ENCODE data around the gene RPTOR.
"Not testable (repeated sequence)": the region's sequence is repeated elsewhere in the genome, so short reads cannot be mapped to it uniquely, and the experiment has no call there.

The RPTOR gene

DNA sequence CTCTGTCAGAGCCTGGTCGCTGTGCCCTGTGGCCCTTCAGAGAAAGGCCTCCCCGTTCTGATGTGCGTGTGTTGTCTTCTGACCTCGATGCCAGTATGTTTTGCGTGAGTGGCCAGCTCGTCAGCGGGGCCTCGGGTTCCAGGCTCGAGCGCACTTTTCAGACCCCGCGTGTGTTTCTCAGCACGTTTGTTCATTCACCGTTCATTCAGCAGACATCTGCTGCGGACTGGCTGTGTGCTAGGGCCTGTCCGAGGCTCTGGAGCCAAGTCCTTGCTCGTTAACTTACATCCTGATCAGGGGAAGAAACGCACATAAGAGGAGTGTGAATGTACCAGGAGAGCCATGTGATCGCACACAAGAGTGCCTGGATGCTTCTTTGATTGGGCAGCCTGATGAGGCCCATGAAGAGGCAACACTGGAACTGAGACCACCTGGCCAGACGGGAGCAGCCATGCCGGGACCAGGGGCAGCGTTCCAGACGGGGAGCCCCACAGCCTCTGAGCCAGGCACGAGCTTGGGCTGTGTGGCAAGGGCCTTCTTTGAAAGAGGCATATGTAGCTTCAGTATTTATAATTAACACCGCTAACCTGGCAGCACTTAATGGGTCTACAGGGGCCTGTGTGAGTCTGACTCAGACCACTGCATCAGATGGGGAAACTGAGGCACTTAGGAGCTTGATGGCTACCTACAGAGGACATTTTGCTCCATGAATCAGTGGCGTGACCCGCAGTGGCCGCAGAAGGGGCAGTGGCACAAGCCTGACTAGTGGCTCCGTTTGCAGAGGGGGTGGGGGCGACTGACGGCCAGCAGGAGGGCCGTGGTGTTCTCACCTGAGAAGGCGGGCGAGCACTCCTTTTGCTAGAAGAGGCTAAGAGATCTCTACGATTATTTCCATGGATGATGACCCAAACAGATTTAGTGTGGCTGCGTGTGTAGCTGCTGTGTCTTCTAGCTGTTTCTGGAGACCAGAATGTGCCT lies 259.1 kb downstream of the RPTOR start:
- DNase-seq = no peak

GRCh38 chr17:80804466-80804865 lies 259.8 kb downstream of the RPTOR start:
- no peak for DNase-seq

DNA sequence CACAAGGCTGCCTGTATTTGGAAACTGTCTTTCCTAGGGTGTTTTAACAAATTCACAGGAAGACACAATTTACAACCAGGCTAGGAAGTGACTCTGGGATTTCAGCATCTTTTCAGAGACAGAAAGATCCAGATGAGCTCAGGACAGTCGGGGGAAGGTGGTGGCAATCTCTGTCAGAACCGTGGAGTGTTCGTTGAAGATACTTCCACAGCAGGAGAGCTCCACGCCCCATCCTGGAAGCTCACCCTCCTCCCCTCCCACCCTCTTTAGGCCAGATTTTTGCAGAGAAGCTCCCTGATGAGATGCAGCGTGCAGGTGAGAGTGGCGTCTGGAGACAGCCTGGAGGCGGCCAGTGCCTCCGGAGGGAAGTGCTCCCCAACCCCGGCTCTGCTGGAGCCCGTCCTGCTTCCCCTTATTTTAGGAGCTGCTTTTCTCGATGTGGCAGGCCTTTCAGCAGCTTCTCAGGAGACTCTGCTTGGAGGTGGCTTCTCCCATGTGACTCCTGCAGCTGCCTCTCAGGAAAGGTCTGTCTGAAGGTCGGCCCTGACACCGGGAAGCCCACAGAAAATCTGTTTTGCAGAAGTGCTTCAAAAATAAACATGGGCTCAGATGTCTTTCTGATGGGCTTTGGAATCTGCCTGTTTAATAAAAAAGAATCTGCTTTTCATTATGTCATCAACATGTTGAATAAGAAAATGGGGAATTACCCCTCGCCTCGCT lies 260.6 kb downstream of the RPTOR start:
- DNase-seq = no peak

GRCh38 chr17:80807014-80807413 lies 262.4 kb downstream of the RPTOR start:
- no peak for DNase-seq

- no peak for DNase-seq
Observed at GRCh38 chr17:80807882-80808281, 263.2 kb downstream of the RPTOR start.

DNA sequence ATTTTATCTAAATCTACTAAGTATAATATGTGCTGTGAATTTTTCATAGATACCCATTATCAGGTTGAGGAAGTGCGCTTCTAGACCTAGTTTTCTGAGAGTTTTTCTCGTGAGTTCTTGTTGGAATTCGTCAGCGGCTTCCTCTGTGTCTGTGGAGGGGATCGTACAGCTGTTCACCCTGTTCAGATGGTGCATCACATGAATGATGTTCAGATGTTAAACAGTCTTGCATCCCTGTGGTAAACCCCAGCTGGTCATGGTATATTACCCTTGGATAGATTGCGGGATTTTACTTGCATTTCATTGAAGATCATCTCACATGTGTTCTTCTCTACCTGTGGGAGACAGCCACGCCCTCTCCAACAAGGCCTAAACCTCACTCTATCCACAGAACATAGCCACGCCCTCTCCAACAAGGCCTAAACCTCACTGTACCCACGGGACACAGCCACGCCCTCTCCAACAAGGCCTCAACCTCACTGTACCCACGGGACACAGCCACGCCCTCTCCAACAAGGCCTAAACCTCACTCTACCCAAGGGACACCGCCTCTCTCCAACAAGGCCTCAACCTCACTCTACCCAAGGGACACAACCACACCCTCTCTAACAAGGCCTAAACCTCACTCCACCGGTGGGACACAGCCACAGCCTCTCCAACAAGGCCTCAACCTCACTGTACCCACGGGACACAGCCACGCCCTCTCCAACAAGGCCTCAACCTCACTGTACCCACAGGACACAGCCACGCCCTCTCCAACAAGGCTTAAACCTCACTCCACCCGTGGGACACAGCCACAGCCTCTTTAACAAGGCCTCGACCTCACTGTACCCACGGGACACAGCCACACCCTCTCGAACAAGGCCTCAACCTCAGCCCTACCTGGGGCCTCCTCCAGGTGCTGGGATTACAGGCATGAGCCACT lies 266.8 kb downstream of the RPTOR start:
- DNase-seq = no peak

DNA sequence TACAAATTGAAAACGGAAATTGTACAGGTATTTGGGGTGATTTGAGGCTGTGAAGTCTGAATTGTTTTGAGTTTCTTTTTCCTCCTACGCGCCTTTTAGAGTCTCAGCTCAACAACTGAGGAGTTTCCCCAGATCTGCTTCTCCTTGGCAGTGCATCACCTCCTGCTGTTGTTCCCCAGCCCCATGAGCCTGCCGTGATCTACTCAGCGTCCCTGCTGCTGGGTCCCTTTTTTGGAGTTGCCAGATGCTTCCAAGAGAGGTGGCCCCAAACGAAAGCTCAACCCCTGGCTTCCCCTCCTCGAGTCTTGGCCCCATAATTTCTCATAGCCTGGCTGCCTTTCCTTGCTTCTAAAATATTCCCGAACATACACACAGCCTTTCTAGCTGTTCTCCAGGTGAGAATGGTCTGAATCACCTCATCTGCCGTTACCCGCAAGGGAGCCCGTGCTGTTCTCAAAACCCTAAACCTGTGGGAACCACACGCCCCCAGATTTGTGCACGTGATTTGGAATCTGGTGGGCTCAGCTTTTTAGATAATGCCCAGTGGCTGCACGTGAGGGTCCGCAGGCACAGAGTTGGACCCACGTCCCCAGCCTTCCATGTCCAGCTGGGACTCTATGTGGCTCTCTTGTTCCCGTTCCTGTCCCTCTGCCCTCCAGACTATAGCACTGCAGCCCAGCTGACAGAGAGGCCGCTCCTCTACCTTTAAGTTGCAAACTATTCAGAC lies 267.9 kb downstream of the RPTOR start:
- no peak for DNase-seq

DNA sequence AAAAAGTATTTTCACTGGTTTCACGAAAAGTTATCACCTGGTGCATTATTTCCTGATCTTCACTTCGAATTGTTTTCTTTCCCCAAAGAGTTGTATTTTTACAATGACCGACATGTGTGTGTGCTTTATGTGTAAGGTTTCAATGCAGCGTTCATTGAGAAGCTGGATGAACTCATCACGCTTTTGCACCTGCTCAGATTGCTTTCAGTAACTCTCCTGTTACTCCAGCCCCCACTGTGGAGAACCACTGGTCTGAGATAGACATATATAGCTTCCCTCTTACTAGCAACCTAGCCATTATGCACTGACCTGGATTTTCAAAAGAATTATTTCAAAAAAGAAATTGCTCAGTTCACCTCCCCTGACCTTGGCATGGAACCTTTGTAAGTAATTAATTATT lies 268.7 kb downstream of the RPTOR start:
- no peak for DNase-seq

- no peak for DNase-seq
Observed at GRCh38 chr17:80814491-80814890, 269.9 kb downstream of the RPTOR start.

- no peak for DNase-seq
Observed at GRCh38 chr17:80815151-80815681, 270.6 kb downstream of the RPTOR start.

- DNase-seq = not testable (repeated sequence)
Observed at GRCh38 chr17:80815718-80816117, 271.1 kb downstream of the RPTOR start.

DNA sequence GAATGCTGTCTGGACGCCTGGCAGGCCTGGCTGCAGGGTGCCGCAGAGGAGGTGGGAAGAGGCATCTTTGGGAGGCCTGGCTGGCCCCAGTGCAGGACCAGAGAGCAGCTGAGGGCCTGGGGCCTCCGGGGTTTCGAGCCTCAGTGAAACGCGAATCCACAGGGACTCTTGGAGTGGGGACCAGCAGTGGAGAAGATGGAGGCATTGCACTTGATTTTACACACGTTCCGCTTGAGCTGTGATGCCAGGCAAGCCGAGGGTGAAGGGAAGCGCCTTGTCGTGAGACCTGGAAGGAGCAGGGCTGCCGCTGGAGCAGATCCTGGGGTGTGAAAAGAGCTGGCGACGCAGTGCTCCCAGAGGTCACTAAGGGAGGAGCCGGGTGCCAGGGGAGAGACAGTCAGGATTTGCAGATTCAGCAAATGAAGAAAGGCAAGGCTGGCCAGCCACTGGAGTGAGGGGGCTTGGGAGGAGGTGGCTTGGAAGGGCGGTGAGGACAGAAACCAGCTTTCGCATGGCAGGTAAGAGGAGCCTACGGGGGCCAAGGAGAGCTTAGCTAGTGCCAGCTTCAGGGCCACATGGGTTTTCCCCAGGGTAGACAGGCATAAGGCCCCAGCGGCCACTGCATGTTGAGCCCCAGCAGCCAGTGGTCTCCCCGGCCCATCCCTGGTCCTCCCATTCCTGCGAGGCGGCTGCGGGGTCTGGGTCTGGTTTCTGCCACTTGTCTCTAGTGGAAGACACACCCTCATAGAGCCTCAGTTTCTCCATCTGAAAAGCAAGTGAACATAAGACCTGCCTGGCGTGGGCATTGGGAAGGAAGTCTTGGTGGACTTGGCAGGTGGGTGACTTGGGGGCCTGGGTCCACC lies 271.8 kb downstream of the RPTOR start:
- DNase-seq = no peak

DNA sequence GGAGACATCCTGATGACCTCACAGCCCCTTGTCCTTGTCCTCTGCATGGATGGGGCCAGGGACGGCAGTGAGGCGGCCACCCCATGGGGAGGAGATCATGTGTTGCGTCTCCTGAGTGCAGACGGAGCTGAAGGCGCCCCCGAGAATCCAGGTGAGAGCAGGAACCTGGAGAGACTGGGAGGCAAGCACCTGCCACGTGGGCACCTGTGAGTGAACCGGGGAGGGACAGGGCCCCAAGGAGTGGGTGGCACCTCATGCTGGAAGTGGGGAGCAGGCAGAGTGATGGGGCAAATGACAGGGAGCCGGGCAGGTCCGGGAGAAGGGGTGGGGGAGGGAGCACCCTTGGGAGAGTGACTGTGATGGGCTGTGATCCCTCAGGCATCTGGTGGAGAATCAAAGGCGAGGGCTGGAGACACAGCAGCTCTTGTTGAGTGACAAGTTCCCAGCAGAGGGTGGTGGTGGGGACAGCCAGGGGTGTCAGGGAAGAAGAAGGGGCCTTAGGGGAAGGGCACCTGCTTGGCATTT lies 272.7 kb downstream of the RPTOR start:
- no peak for DNase-seq

- no peak for DNase-seq
Observed at GRCh38 chr17:80817861-80818260, 273.2 kb downstream of the RPTOR start.

- DNase-seq = no peak
Observed at GRCh38 chr17:80818871-80819270, 274.2 kb downstream of the RPTOR start.

DNA sequence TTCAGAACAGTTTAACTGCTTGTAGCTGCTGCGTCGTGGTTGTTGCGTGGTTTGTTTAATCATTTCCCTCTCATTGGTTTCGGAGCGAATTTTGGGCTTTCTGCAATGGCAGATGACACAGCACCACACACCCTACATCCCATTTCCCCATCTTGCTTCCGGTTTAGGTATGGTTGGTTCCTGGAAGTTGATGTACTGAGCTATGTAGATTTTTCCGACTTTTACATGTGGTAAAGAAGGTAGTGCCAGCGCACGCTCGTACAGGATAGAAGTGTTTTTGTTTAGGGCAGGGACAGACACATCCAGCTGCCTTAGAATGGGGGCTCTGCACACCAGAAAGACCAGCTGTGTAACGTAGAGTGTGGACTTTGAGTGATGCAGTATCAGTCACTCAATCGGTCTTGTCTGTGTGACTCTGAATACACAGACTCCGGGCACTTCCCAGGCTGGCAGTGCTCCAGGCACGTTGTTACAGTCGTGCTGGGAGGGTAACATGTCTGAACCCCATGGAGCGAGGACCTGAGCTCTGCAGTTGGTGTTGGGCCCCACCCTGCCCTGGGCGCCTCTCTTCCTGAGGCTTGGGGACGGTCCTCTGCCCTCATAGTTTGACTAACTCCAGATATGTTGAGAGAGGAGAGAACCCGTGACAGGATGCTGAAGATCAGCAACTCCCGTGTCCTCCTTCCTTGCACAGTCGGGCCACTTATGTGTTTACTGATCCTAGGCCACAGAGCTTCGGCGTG lies 275.0 kb downstream of the RPTOR start:
- no peak for DNase-seq

GRCh38 chr17:80820331-80820730 lies 275.7 kb downstream of the RPTOR start:
- DNase-seq = no peak

- no peak for DNase-seq
Observed at GRCh38 chr17:80821546-80821945, 276.9 kb downstream of the RPTOR start.

- no peak for DNase-seq
Observed at GRCh38 chr17:80822021-80822699, 277.5 kb downstream of the RPTOR start.

Measured in hippocampal formation (tissue), 2 donors.